CD4-positive, CD25-positive, alpha-beta regulatory T cell (primary cell): ENCODE data around the gene PSMG3. TPM values are rescaled to one million over a fixed set of nuclear protein-coding genes. Genes with fewer than 3 reads are reported as not detected.

Source experiments
- ATAC-seq, 2 donors: fragments of 150-1000 bp; cut with Tn5 transposase; one replicate each; pipeline ENCODE4 v1.10.0; 2021; ENCODE audit warnings: low read depth in 2 of 2, moderate number of reproducible peaks in 2 of 2, moderate library complexity in 1 of 2
- DNase-seq, 3 donors: peaks; one replicate each; pipeline versions ENCODE4 v3.0.0 to v3.0.0-alpha.2; 2012 to 2022; ENCODE audit warnings: mixed read lengths in 1 of 3
- H3K27ac ChIP-seq: one replicate; pipeline ENCODE4 v1.7.0; 2013; ENCODE audit warnings: mild to moderate bottlenecking, low read length; ENCODE audit not compliant: insufficient read depth, poor library complexity, severe bottlenecking
- H3K27me3 ChIP-seq: one replicate; pipeline ENCODE4 v1.7.0; 2013; ENCODE audit warnings: low read length; ENCODE audit not compliant: control insufficient read depth, insufficient read depth
- H3K36me3 ChIP-seq: one replicate; pipeline ENCODE4 v1.7.0; 2013; ENCODE audit warnings: mild to moderate bottlenecking, low read length, moderate library complexity; ENCODE audit not compliant: control insufficient read depth, insufficient read depth
- H3K4me1 ChIP-seq: 2 replicates; pipeline ENCODE4 v1.7.0; 2013; ENCODE audit warnings: mild to moderate bottlenecking, low read length; ENCODE audit not compliant: insufficient read depth, control insufficient read depth, poor library complexity, severe bottlenecking
- H3K4me3 ChIP-seq: one replicate; pipeline ENCODE4 v1.7.0; 2013; ENCODE audit warnings: low read depth, mild to moderate bottlenecking, low read length, moderate library complexity
- H3K9me3 ChIP-seq, 2 experiments: 1 replicate in 1 of 2; 2 replicates in 1 of 2; pipeline ENCODE4 v1.7.0; 2013; ENCODE audit warnings: low read length in 2 of 2, mild to moderate bottlenecking in 1 of 2, moderate library complexity in 1 of 2; ENCODE audit not compliant: control insufficient read depth in 2 of 2
- H3K27ac Mint-ChIP-seq, 3 donors: one replicate each; pipeline ENCODE4 v1.8.0; 2020 to 2022; ENCODE audit warnings: mild to moderate bottlenecking in 3 of 3, mixed read lengths in 3 of 3, moderate library complexity in 2 of 3
- H3K27me3 Mint-ChIP-seq: one replicate; pipeline ENCODE4 v1.8.0; 2022; ENCODE audit warnings: mild to moderate bottlenecking, mixed read lengths
- H3K36me3 Mint-ChIP-seq: one replicate; pipeline ENCODE4 v1.8.0; 2020; ENCODE audit warnings: mixed read lengths
- H3K4me1 Mint-ChIP-seq, 4 donors: one replicate each; pipeline ENCODE4 v1.8.0; 2020 to 2022; ENCODE audit warnings: mixed read lengths in 4 of 4, mild to moderate bottlenecking in 1 of 4
- H3K4me3 Mint-ChIP-seq, 4 donors: one replicate each; pipeline ENCODE4 v1.8.0; 2020 to 2022; ENCODE audit warnings: mild to moderate bottlenecking in 4 of 4, mixed read lengths in 4 of 4, moderate library complexity in 3 of 4
- H3K9me3 Mint-ChIP-seq, 7 donors: one replicate each; pipeline ENCODE4 v1.8.0; 2020 to 2022; ENCODE audit warnings: mixed read lengths in 7 of 7, mild to moderate bottlenecking in 3 of 7, moderate library complexity in 2 of 7
- polyA plus RNA-seq, 4 donors: library from polyadenylated mRNA; unstranded; fragments of 300-500 nt; fragmentation: Illumina TruSeq; gene quantifications; one replicate each; pipeline ENCODE4 v1.2.3, GENCODE V29; 2021
- total RNA-seq: library from RNA; stranded (reverse); gene quantifications from one replicate; pipeline ENCODE4 v1.2.3, GENCODE V29; 2022

Gene PSMG3
- total and polyA plus RNA-seq, 5 donors from 2014 or later, result 16.3 to 47.8 (median 45.7) TPM

GRCh38 chr7:1550846-1551155 lies 19.0 kb downstream of the PSMG3 start:
- Histone ChIP-seq H3K9me3 (no peaks in the 10 kb centered on the region), H3K4me3 (no peak overlapping the region), H3K27me3 (no peaks in the 10 kb centered on the region), H3K36me3 (no peaks in the 10 kb centered on the region), H3K4me1 (no peaks in the 10 kb centered on the region), H3K27ac (no peak overlapping the region)
- no peaks in the 10 kb centered on the region for H3K9me3 Mint-ChIP-seq
- DNase-seq, result no peak
- no peaks in the 10 kb centered on the region for H3K27me3 Mint-ChIP-seq
- H3K36me3 Mint-ChIP-seq, result no peaks in the 10 kb centered on the region
- H3K4me3 Mint-ChIP-seq, result no peak overlapping the region
- no peak for ATAC-seq
- no peak overlapping the region for H3K27ac Mint-ChIP-seq
- peaks cover 0 to 4% (median 1%) of the 10 kb centered on the region in 4 donors for H3K4me1 Mint-ChIP-seq

DNA sequence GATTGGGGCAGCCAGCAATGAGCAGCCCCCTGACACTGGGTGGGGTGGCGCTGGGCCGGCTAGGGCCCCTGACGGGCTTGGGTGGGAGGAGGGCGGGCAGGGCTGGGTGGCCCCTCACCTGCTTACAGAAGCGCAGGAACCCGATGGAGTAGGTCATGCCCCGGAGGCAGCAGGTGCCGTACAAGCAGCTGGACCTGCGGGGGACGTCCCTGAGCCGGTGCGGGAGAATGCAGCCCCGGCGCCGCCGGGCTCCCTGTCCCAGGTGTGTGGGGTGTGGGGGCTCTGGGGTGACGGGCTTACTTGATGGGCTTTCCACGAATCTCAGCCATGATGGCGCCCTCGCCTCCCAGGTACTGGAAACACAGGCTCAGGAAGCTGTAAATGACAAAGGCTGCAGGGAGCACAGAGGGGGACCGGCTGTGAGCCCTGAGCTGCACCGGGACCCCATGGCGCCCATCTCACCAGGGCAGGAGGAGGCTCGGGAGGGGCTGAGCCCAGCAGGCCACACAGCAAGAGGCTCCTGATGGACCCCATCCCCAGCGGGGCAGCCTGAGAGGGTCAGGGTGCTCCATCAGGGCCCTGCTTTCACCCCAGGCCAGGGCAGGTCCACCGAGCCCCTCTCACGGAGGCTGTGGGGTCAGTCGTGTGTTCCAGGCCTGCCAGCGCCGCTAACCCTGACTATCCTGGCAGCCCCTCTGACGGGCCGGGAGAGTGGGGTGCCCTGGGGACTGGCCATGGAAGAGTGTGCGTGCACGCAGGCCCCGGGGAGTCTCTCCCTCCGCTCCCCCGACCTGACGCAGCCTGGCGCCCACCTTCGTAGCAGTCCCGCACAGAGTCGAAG lies 19.6 kb downstream of the PSMG3 start:
- no peaks in the 10 kb centered on the region for H3K9me3 ChIP-seq
- no peak overlapping the region for H3K27ac Mint-ChIP-seq
- H3K9me3 Mint-ChIP-seq, result no peaks in the 10 kb centered on the region
- no peaks in the 10 kb centered on the region for H3K4me1 ChIP-seq
- H3K4me1 Mint-ChIP-seq, result peaks cover 0 to 4% (median 1%) of the 10 kb centered on the region in 4 donors
- no peak overlapping the region for H3K27ac ChIP-seq
- H3K27me3 ChIP-seq, result no peaks in the 10 kb centered on the region
- no peak for DNase-seq
- H3K36me3 Mint-ChIP-seq, result no peaks in the 10 kb centered on the region
- H3K27me3 Mint-ChIP-seq, result no peaks in the 10 kb centered on the region
- no peak for ATAC-seq
- H3K4me3 ChIP-seq, result no peak overlapping the region
- H3K36me3 ChIP-seq, result no peaks in the 10 kb centered on the region
- no peak overlapping the region for H3K4me3 Mint-ChIP-seq

GRCh38 chr7:1549357-1550004 lies 20.4 kb downstream of the PSMG3 start:
- no peak for DNase-seq
- H3K27ac ChIP-seq, result no peak overlapping the region
- H3K27me3 ChIP-seq, result no peaks in the 10 kb centered on the region
- no peaks in the 10 kb centered on the region for H3K9me3 ChIP-seq
- Mint-ChIP-seq H3K9me3 (no peaks in the 10 kb centered on the region), H3K4me1 (peaks cover 0 to 4% (median 1%) of the 10 kb centered on the region in 4 donors), H3K27me3 (no peaks in the 10 kb centered on the region), H3K4me3 (no peak overlapping the region), H3K36me3 (no peaks in the 10 kb centered on the region), H3K27ac (peak overlapping the region in 1 of 3 donors; percentile 32)
- no peak for ATAC-seq
- no peaks in the 10 kb centered on the region for H3K4me1 ChIP-seq
- H3K4me3 ChIP-seq, result no peak overlapping the region
- no peaks in the 10 kb centered on the region for H3K36me3 ChIP-seq

DNA sequence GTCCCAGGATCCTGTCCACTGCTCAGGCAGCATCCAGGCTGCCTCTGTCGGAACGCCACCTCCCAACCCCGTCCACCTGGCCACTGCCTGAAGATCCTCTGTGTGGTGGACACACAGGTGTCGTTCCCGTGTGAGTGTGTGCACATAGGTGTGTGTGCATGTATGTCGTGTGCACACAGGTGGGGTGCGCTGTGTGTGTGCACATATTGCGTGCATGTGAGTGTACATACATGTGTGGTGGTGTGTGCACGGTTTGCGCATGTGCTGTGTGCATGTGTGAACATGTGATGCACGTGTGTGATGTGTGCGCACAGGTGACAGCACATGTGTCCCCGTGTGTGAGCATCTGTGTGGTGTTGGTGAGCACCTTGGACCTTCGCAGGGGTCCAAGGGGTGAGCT lies 20.9 kb downstream of the PSMG3 start:
- Histone ChIP-seq H3K4me1 (no peaks in the 10 kb centered on the region), H3K27ac (no peak overlapping the region), H3K4me3 (no peak overlapping the region), H3K36me3 (no peaks in the 10 kb centered on the region), H3K9me3 (no peaks in the 10 kb centered on the region), H3K27me3 (no peaks in the 10 kb centered on the region)
- H3K9me3 Mint-ChIP-seq, result no peaks in the 10 kb centered on the region
- ATAC-seq (no peak), DNase-seq (no peak)
- no peak overlapping the region for H3K4me3 Mint-ChIP-seq
- no peaks in the 10 kb centered on the region for H3K27me3 Mint-ChIP-seq
- H3K4me1 Mint-ChIP-seq, result peaks cover 0 to 4% (median 1%) of the 10 kb centered on the region in 4 donors
- H3K27ac Mint-ChIP-seq, result peak overlapping the region in 2 of 3 donors; percentile 32 to 76
- H3K36me3 Mint-ChIP-seq, result no peaks in the 10 kb centered on the region

- Mint-ChIP-seq H3K9me3 (no peaks in the 10 kb centered on the region), H3K27me3 (no peaks in the 10 kb centered on the region), H3K4me1 (peaks cover 0 to 4% (median 1%) of the 10 kb centered on the region in 4 donors), H3K27ac (no peak overlapping the region), H3K4me3 (peak overlapping the region in 1 of 4 donors; percentile 54), H3K36me3 (no peaks in the 10 kb centered on the region)
- Histone ChIP-seq H3K4me3 (no peak overlapping the region), H3K27ac (no peak overlapping the region), H3K4me1 (no peaks in the 10 kb centered on the region), H3K9me3 (no peaks in the 10 kb centered on the region), H3K36me3 (no peaks in the 10 kb centered on the region), H3K27me3 (no peaks in the 10 kb centered on the region)
- ATAC-seq, result peak in 1 of 2 donors; percentile 20
- peak in 1 of 3 donors; percentile 26 for DNase-seq
Measured at GRCh38 chr7:1548438-1548831, 21.4 kb downstream of the PSMG3 start.

- ATAC-seq, result no peak
- Histone ChIP-seq H3K9me3 (no peaks in the 10 kb centered on the region), H3K4me3 (no peak overlapping the region), H3K4me1 (no peaks in the 10 kb centered on the region), H3K27me3 (no peaks in the 10 kb centered on the region), H3K27ac (no peak overlapping the region), H3K36me3 (peaks cover 3% of the 10 kb centered on the region)
- H3K36me3 Mint-ChIP-seq, result no peaks in the 10 kb centered on the region
- no peak for DNase-seq
- H3K27ac Mint-ChIP-seq, result no peak overlapping the region
- H3K4me1 Mint-ChIP-seq, result peaks cover 0 to 4% (median 1%) of the 10 kb centered on the region in 4 donors
- peak overlapping the region in 1 of 4 donors; percentile 54 for H3K4me3 Mint-ChIP-seq
- H3K27me3 Mint-ChIP-seq, result no peaks in the 10 kb centered on the region
- H3K9me3 Mint-ChIP-seq, result no peaks in the 10 kb centered on the region
Measured at GRCh38 chr7:1547777-1548437, 21.9 kb downstream of the PSMG3 start.

- H3K4me1 ChIP-seq, result no peaks in the 10 kb centered on the region
- no peak for ATAC-seq
- no peaks in the 10 kb centered on the region for H3K27me3 ChIP-seq
- Mint-ChIP-seq H3K9me3 (no peaks in the 10 kb centered on the region), H3K4me3 (no peak overlapping the region), H3K36me3 (no peaks in the 10 kb centered on the region), H3K27ac (no peak overlapping the region), H3K4me1 (peaks cover 0 to 4% (median 1%) of the 10 kb centered on the region in 4 donors), H3K27me3 (no peaks in the 10 kb centered on the region)
- no peak overlapping the region for H3K27ac ChIP-seq
- no peak for DNase-seq
- H3K4me3 ChIP-seq, result no peak overlapping the region
- H3K36me3 ChIP-seq, result peaks cover 7% of the 10 kb centered on the region
- H3K9me3 ChIP-seq, result no peaks in the 10 kb centered on the region
Measured at GRCh38 chr7:1546909-1547776, 22.7 kb downstream of the PSMG3 start.
